SHP77 (cell line): Measurements from ENCODE around the gene WWOX.
A peak's percentile ranks its signal among the peaks of the same experiment; 100 is the strongest.

Experiments used
- DNase-seq, 2 experiments: peaks; one replicate each; lab custom pipeline; 2025; lab: John Stamatoyannopoulos, UW

The WWOX gene

GRCh38 chr16:78469787-78470186, 370.3 kb downstream of the WWOX start:
- no peak for DNase-seq

GRCh38 chr16:78473031-78473699, 373.7 kb downstream of the WWOX start:
- DNase-seq = no peak

DNA sequence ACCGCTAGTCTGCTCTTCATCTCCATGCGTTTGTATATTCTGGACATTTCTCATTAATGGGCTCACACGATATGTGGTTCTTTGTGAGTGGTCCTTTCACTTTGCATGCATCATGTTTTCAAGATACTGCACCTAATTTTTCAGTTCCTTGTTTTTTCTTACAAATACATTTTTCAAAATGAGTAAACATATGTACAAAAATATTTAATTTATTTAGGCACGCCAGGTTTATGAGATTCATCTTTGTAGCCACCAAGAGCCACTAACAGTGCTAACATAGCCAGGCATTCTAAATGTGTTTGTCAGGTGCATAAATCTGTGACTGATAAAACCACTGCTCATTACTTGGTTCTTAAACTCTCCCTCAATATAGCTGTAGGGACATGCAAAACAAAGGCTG, 375.3 kb downstream of the WWOX start:
- DNase-seq = no peak

DNA sequence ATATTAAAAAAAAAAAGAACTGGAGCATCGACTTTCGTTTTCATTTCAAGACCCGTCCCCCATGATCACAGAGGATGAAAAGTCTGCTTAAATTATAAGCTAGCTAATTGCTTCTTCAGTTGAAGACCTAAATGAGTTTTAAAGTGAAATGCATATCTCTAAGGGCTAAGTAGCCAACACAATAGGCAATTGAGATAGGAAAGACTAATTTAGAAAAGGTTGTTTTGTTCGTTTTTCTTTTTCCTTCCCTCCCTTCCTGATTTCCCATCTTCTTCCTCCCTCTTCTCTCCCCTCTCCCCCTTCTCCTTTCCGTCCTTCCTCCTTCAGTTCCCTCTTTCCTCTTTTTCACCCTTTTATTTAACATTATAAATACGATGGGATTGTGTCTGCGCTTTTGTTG, 377.2 kb downstream of the WWOX start:
- DNase-seq = no peak

- DNase-seq = peak; percentile 10 to 42
Measured at GRCh38 chr16:78478267-78478861, 378.9 kb downstream of the WWOX start.

- no peak for DNase-seq
Measured at GRCh38 chr16:78479723-78480122, 380.3 kb downstream of the WWOX start.

DNA sequence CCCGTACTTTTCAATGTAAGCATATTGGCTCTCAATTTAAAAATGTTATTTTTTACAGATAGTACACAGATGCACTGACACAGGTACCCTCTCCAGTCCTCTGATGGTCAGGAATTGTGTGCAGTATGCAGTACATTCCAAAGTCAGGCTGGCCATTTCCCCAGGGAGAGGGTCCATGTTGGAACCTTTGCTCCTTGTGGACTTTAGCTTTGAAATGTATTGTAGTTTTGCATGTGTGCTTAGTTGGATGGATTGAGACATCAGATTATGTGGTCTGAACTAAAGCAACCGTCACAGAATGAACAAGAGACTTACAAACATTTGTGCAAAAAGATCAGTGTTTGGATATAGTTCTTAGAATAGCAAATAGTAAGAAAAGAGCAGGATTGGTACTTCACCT, 381.1 kb downstream of the WWOX start:
- no peak for DNase-seq

- DNase-seq = no peak
Measured at GRCh38 chr16:78483124-78483992, 383.9 kb downstream of the WWOX start.

DNA sequence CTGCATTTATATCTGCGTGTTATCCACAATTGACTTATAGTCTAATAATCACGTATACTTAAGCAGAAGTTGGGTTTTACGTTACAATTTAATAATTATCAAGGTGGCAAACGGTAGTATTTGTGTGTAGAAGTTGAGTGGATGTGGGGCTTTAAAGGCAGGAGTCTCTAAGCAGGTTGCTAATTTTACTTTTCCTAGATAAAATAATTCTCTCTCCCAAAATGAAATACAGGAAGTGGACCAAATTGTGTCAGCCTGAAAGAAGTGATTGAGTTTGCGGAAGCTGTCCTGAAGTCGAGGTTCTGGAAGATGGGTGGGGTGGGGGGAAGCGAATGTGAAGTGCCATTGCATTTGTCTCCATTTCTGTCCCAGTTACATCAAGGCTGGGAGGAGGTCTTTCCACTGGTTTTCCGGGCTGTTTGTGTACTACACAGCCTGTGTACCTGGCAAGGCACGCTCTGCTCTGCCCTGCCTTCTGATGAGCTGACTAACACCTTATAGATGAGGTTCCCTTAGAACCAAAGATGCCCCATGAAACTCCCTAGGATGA, 385.1 kb downstream of the WWOX start:
- no peak for DNase-seq

DNA sequence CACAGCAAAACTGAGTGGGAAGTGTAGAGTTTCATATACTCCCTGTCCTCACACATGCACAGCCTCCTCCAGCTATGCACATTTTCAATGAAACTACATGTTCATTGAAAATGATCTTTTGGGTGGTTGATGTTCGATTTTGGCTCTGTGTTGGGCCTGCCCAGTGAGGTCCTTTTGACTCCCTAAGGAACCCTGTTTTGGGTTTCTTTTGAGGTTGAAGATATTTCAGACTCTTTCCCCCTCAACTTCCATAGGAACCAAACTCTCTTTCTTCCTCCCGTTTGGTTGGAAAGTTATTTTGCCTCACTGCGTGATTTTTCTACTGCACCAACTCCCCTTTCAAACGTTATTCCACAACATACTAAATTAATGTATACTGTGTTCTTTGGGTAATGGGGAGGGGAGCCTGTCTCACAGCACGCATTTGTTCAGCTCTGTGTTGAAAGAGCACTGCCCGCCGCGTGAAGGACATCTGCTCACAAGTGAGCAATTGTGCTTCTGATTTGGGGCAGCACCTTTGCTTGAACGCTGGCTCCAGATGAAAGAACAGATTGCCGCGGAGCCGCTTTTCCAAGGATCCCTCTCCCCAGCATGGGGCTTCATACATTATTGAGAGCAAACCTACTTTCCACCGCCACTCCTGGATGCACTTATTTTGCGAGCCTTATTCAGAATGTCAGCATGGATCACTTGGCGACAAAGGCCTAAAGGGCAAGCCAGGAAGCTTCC, 385.9 kb downstream of the WWOX start:
- no peak for DNase-seq

GRCh38 chr16:78485917-78486257, 386.4 kb downstream of the WWOX start:
- no peak for DNase-seq

DNA sequence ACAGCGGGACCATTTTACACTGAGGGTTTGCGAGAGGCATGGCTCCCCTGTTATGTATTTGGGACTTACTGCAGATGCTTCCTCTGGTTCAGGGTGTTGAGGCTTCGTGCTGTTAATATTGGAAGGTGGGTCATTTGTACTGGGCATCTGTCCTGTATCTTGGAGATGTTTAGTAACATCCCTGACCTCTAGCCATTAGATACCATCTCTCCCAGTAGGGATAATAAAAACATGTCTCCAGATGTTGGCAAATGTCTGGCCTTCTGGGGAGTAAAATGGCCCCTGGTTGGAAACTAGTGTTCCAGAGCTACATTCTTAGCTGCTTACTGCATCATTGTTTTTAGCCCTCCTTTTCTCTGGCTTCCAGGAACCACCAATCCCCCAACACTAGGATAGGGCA, 388.0 kb downstream of the WWOX start:
- DNase-seq = no peak

- no peak for DNase-seq
Measured at GRCh38 chr16:78489072-78489471, 389.6 kb downstream of the WWOX start.

DNA sequence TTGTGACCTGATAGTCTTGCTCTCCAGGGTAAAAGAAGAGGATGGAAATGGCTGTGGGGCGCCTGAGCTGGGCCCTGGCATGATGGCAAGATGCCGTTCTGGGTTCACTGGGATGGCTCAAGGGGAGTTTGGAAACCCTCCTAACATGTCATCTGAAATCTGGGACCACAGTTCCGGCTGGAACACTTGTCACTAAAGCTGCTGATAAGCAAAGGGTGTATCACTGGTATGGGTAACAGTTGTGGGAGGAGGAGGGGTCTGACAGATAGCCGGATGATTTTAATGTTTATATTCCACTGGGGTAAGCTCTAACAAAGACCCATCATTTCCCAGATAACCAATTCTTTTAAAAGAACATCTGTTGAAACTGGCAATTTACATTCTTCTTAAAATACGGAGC, 390.2 kb downstream of the WWOX start:
- no peak for DNase-seq

- DNase-seq = no peak
Measured at GRCh38 chr16:78490431-78490830, 391.0 kb downstream of the WWOX start.

GRCh38 chr16:78490847-78491246, 391.4 kb downstream of the WWOX start:
- no peak for DNase-seq

GRCh38 chr16:78493573-78493972, 394.1 kb downstream of the WWOX start:
- no peak for DNase-seq

DNA sequence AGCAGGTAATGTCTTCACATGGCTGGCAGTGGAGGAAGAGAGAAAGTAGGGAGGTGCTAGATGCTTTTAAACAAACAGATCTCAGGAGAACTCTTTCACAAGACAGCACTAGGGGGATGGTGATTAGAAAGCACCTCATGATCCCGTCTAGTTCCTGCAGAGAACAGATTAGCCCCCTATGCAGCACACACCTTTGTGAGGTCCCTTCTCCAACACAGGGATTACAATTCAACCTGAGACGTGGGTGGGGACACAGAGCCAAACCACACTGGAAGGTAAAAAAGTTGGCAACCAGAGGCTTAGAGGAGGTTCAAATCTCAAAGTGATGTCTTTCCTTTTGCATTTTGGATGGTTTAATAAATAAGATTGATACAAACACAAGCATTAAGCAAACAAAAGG, 394.7 kb downstream of the WWOX start:
- DNase-seq = no peak

DNA sequence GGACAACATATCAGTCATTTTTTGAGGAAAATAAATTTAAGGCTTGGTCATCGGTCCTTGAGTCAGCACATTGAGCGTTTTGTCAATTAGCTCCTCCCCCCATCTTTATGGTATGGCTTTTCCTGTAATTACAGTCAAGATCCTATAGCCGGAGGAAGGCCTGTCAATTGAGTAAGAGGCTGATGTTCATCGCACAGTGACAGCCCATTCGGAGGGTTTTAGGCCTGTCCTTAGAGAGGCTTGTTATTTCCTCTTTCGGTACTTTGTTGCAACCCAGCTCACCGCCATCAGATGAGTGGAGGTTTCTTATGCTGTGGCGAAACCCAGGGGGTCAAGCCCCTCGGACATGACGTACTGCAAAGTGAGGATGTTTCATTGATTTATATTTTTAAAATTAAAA, 395.2 kb downstream of the WWOX start:
- DNase-seq = no peak

DNA sequence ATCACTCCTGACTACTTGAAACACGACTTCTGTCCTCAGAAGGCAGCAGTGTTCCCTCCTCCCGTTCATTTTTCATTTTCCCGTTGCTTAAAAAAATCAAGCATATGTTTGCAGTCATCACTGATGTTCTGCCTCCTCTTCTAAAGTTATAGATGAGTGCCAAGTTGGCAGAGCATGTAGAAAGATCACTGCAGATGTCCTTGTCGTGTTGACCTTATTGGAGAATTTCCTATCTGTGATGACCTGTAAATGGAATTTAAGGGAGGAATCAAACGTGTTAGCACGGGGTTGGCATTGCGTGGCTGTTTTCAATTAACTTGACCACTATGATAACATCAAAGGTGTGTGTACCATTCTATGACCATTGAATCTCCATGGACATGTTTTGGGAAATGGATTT, 396.7 kb downstream of the WWOX start:
- DNase-seq = no peak

- DNase-seq = no peak
Measured at GRCh38 chr16:78499399-78499798, 399.9 kb downstream of the WWOX start.

- DNase-seq = no peak
Measured at GRCh38 chr16:78500659-78501270, 401.3 kb downstream of the WWOX start.
